Mucosa of descending colon (tissue), 3 donors: ENCODE data around the gene ITGB2. TPM values are rescaled to one million over a fixed set of nuclear protein-coding genes. Genes with fewer than 3 reads are reported as not detected.

Experiments used
- ATAC-seq: fragments of 200-7000 bp; cut with Tn5 transposase; one replicate; pipeline ENCODE4 v1.9.1; 2020; ENCODE audit warnings: mild to moderate bottlenecking, moderate library complexity
- DNase-seq, 3 donors: peaks; one replicate each; pipeline ENCODE4 v3.0.0-alpha.2; 2020
- H3K36me3 ChIP-seq: fragments of 200-600 bp; one replicate; pipeline ENCODE4 v1.8.0; 2021; ENCODE audit warnings: low read depth, mild to moderate bottlenecking
- H3K4me1 ChIP-seq: fragments of 200-600 bp; one replicate; pipeline ENCODE4 v1.8.0; 2021; ENCODE audit warnings: low read depth, mild to moderate bottlenecking
- H3K4me3 ChIP-seq: fragments of 200-600 bp; one replicate; pipeline ENCODE4 v1.8.0; 2021; ENCODE audit warnings: mild to moderate bottlenecking
- H3K9me3 ChIP-seq: fragments of 200-600 bp; one replicate; pipeline ENCODE4 v1.8.0; 2021; ENCODE audit warnings: mild to moderate bottlenecking
- CTCF ChIP-seq: fragments of 200-600 bp; IDR thresholded peaks from one replicate; pipeline ENCODE4 v1.8.0; 2022; ENCODE audit warnings: antibody characterized with exemption, mild to moderate bottlenecking
- intact Hi-C, 2 donors: fragments of 100-400 bp; cut with DNase I in 1 of 2; cut with micrococcal nuclease in 1 of 2; formaldehyde crosslinking; loops; one replicate each; pipeline versions ENCODE4 v1.11.0 to v1.11.1; 2022; cut with DNase I, micrococcal nuclease
- total RNA-seq, 3 donors: library from RNA; stranded (reverse); fragmentation: NEBNext Ultra II Directional in 2 of 3; extraction: Animal tissue kit (Norgen Biotek cat#: 25700) in 2 of 3; gene quantifications; one replicate each; pipeline versions ENCODE4 v1.2.1 to v1.2.4, GENCODE V29; 2021 to 2023
- donor health status: DM: no; HTN: no; CAD: no; lungs with moderate emphysema.
- donor health status: DM: no; HTN: no; CAD: no.
- donor health status: DM: no; HTN: yes; CAD: no.

Gene ITGB2
- total RNA-seq, 3 donors from 2014 or later = 10.8 to 52.3 (median 51.1) TPM

DNA sequence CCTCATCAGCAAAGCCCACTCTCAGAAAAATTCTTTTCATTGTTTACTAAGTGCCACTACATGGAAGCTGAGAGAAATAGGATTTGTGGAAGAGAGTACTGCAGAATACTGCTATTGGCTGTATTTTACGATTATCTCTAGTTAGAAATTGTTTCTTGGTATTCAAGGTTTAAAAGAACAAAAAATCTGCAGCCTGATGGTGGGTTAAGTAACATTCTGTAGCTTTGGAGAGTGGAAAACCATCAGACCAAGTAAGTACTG, 74.5 kb downstream of the ITGB2 start:
- Histone ChIP-seq H3K36me3 (peaks cover 8% of the 10 kb centered on the region), H3K9me3 (no peaks in the 10 kb centered on the region), H3K4me1 (peaks cover 52% of the 10 kb centered on the region), H3K4me3 (no peak overlapping the region)
- no peak for TF ChIP-seq CTCF
- intact Hi-C loops = no loop called here
- DNase-seq = no peak
- ATAC-seq = no peak

- peak; percentile 77 to 84 (median 81) for DNase-seq
- peaks cover 3% of the 10 kb centered on the region for H3K36me3 ChIP-seq
- H3K4me3 ChIP-seq = no peak overlapping the region
- ATAC-seq = peak; percentile 41
- H3K9me3 ChIP-seq = no peaks in the 10 kb centered on the region
- H3K4me1 ChIP-seq = peaks cover 47% of the 10 kb centered on the region
- TF ChIP-seq CTCF = no peak
- intact Hi-C loops = no loop called here
Measured at GRCh38 chr21:44845418-44846223, 75.1 kb downstream of the ITGB2 start.

- Histone ChIP-seq H3K36me3 (no peaks in the 10 kb centered on the region), H3K9me3 (no peaks in the 10 kb centered on the region), H3K4me3 (no peak overlapping the region), H3K4me1 (peaks cover 35% of the 10 kb centered on the region)
- intact Hi-C loops = no loop called here
- TF ChIP-seq CTCF = no peak
- ATAC-seq = no peak
- DNase-seq = peak in 1 of 3 donors; percentile 22
Measured at GRCh38 chr21:44844256-44844655, 76.4 kb downstream of the ITGB2 start.

- intact Hi-C loops = no loop called here
- peak in 1 of 3 donors; percentile 18 for DNase-seq
- Histone ChIP-seq H3K36me3 (no peaks in the 10 kb centered on the region), H3K4me3 (no peak overlapping the region), H3K9me3 (no peaks in the 10 kb centered on the region), H3K4me1 (peaks cover 22% of the 10 kb centered on the region)
- ATAC-seq = no peak
- no peak for TF ChIP-seq CTCF
Measured at GRCh38 chr21:44842721-44843445, 77.8 kb downstream of the ITGB2 start.

GRCh38 chr21:44842087-44842486, 78.6 kb downstream of the ITGB2 start:
- Histone ChIP-seq H3K36me3 (no peaks in the 10 kb centered on the region), H3K4me3 (no peak overlapping the region), H3K9me3 (no peaks in the 10 kb centered on the region), H3K4me1 (peaks cover 18% of the 10 kb centered on the region)
- intact Hi-C loops = no loop called here
- no peak for ATAC-seq
- DNase-seq = no peak
- no peak for TF ChIP-seq CTCF
